ENCODE measurements around the gene CALM3. TPM values are rescaled to one million over a fixed set of nuclear protein-coding genes. Genes with fewer than 3 reads are reported as not detected.

Gene CALM3
- total and polyA plus RNA-seq, 7 donors: 120 to 192 (median 145) TPM

- no peaks in the 10 kb centered on the region for H3K4me1 ChIP-seq
- H3K27ac ChIP-seq: no peak overlapping the region
- H3K4me3 ChIP-seq: no peak overlapping the region
- DNase-seq (no peak), ATAC-seq (no peak)
- H3K27me3 ChIP-seq (ENCODE audit: insufficient read depth in 3 of 3, low read length in 2 of 3): no peaks in the 10 kb centered on the region
- no peaks in the 10 kb centered on the region for H3K36me3 ChIP-seq (ENCODE audit: insufficient read depth in 1 of 2, low read depth in 1 of 2)
- H3K9me3 ChIP-seq: no peaks in the 10 kb centered on the region
- intact Hi-C loops (cut with DNase I): no loop called here
- WGBS, 3 donors: 86 to 94% (median 93%) methylated on average over 4 of the region's 4 CpGs
- TF ChIP-seq CTCF (IDR thresholded peaks at IDR 0.05): no peak
These were observed 14.8 kb upstream of the CALM3 start for GRCh38 chr19:46586294-46586693.

GRCh38 chr19:46587861-46588260 is 13.3 kb upstream of the CALM3 start:
- intact Hi-C loops (cut with DNase I): no loop called here
- no peaks in the 10 kb centered on the region for H3K4me1 ChIP-seq
- H3K27ac ChIP-seq: no peak overlapping the region
- no peak for DNase-seq
- 85 to 92% (median 87%) methylated on average over 3 of the region's 3 CpGs for WGBS, 3 donors
- H3K9me3 ChIP-seq: no peaks in the 10 kb centered on the region
- ATAC-seq: no peak
- H3K27me3 ChIP-seq (ENCODE audit: insufficient read depth in 3 of 3, low read length in 2 of 3): no peaks in the 10 kb centered on the region
- no peak for TF ChIP-seq CTCF (IDR thresholded peaks at IDR 0.05)
- H3K36me3 ChIP-seq (ENCODE audit: insufficient read depth in 1 of 2, low read depth in 1 of 2): no peaks in the 10 kb centered on the region
- H3K4me3 ChIP-seq: no peak overlapping the region

GRCh38 chr19:46591254-46591653 is 9.9 kb upstream of the CALM3 start:
- no peaks in the 10 kb centered on the region for H3K4me1 ChIP-seq

GRCh38 chr19:46591870-46592269 is 9.3 kb upstream of the CALM3 start:
- no peak for TF ChIP-seq CTCF (IDR thresholded peaks at IDR 0.05)
- Histone ChIP-seq H3K27me3 (ENCODE audit: insufficient read depth in 3 of 3, low read length in 2 of 3) (no peaks in the 10 kb centered on the region), H3K4me3 (no peak overlapping the region), H3K27ac (no peak overlapping the region), H3K4me1 (no peaks in the 10 kb centered on the region), H3K9me3 (no peaks in the 10 kb centered on the region), H3K36me3 (ENCODE audit: insufficient read depth in 1 of 2, low read depth in 1 of 2) (no peaks in the 10 kb centered on the region)
- intact Hi-C loops (cut with DNase I): no loop called here
- ATAC-seq (no peak), DNase-seq (no peak)
- WGBS, 3 donors: 83 to 89% (median 84%) methylated on average over 3 of the region's 3 CpGs

More at GRCh38 chr19:46591254-46591653, 9.9 kb upstream of the CALM3 start:
- no peaks in the 10 kb centered on the region for H3K27me3 ChIP-seq (ENCODE audit: insufficient read depth in 3 of 3, low read length in 2 of 3)
- ATAC-seq (no peak), DNase-seq (no peak)
- H3K9me3 ChIP-seq: no peaks in the 10 kb centered on the region
- 96 to 99% (median 97%) methylated on average over 4 of the region's 4 CpGs for WGBS, 3 donors
- H3K4me3 ChIP-seq: no peak overlapping the region
- no peak for TF ChIP-seq CTCF (IDR thresholded peaks at IDR 0.05)
- H3K36me3 ChIP-seq (ENCODE audit: insufficient read depth in 1 of 2, low read depth in 1 of 2): no peaks in the 10 kb centered on the region
- intact Hi-C loops (cut with DNase I): no loop called here
- no peak overlapping the region for H3K27ac ChIP-seq

GRCh38 chr19:46596008-46596407 is 5.1 kb upstream of the CALM3 start:
- ATAC-seq (no peak), DNase-seq (no peak)
- H3K4me1 ChIP-seq: no peaks in the 10 kb centered on the region
- no peak overlapping the region for H3K27ac ChIP-seq
- 74 to 84% (median 79%) methylated on average over 5 to 6 of the region's 6 CpGs for WGBS, 3 donors
- H3K9me3 ChIP-seq: peaks cover 14% of the 10 kb centered on the region
- no peak for TF ChIP-seq CTCF (IDR thresholded peaks at IDR 0.05)
- H3K27me3 ChIP-seq (ENCODE audit: insufficient read depth in 3 of 3, low read length in 2 of 3): no peaks in the 10 kb centered on the region
- intact Hi-C loops (cut with DNase I): no loop called here
- no peaks in the 10 kb centered on the region for H3K36me3 ChIP-seq (ENCODE audit: insufficient read depth in 1 of 2, low read depth in 1 of 2)
- H3K4me3 ChIP-seq: no peak overlapping the region

Data from psoas muscle (tissue), 8 donors.